NB4 (cell line): ENCODE results near the gene SGCD.

ENCODE experiments used
- DNase-seq: peaks from one replicate; pipeline ENCODE4 v3.0.0; 2010; ENCODE audit warnings: low read depth
- H3K4me3 ChIP-seq: one replicate; pipeline ENCODE4 v1.5.1; 2011; ENCODE audit warnings: mild to moderate bottlenecking, low read depth, low read length, moderate library complexity
- MYC ChIP-seq: IDR thresholded peaks from 2 replicates; pipeline ENCODE4 v1.6.1; 2011; ENCODE audit warnings: low read depth, low read length
- POLR2A ChIP-seq: IDR thresholded peaks from 2 replicates; pipeline ENCODE4 v1.6.1; 2011; ENCODE audit warnings: mild to moderate bottlenecking; ENCODE audit not compliant: insufficient read length; ENCODE audit errors: extremely low read depth
- TF ChIP-seq, protein P1 (sequence below): IDR thresholded peaks from 2 replicates; pipeline ENCODE4 v1.6.1; 2011; ENCODE audit warnings: low read depth, low read length
- TF ChIP-seq, protein P2 (sequence below): IDR thresholded peaks from one replicate; pipeline ENCODE4 v1.5.1; 2012; ENCODE audit warnings: low read depth, low read length

SGCD gene

DNA sequence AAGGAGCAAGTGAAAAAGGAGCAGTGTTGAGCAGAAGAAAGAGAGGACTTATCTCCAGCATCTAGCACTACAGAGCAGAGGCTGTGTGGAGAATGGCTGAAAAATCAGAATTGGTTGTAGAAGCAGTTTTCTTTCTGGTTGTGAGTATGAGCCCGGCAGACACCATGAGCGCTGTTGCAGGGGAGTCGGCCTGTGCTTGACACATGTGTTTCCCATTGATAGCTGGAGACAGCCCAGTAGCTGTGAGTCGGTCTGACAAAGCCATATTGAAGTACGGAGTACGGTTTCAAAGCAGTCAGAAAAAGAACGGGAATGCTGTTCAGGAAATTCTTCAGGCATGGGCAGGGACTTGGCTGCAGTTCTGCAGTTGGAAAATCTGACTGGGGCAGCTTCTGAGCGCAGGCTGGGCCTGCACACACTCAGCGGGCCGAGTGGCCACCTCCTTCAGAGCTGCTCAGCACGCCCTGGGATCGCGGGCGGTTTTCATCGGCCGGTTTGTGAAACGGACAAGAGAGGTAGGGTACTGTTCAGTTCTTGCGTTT, at the start of gene SGCD:
Gene SGCD (plus strand): TSS at position 447 of the 542 bp plus-strand sequence.
- TF ChIP-seq, protein P1, sequence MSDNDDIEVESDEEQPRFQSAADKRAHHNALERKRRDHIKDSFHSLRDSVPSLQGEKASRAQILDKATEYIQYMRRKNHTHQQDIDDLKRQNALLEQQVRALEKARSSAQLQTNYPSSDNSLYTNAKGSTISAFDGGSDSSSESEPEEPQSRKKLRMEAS: no peak
- TF ChIP-seq, protein P2, sequence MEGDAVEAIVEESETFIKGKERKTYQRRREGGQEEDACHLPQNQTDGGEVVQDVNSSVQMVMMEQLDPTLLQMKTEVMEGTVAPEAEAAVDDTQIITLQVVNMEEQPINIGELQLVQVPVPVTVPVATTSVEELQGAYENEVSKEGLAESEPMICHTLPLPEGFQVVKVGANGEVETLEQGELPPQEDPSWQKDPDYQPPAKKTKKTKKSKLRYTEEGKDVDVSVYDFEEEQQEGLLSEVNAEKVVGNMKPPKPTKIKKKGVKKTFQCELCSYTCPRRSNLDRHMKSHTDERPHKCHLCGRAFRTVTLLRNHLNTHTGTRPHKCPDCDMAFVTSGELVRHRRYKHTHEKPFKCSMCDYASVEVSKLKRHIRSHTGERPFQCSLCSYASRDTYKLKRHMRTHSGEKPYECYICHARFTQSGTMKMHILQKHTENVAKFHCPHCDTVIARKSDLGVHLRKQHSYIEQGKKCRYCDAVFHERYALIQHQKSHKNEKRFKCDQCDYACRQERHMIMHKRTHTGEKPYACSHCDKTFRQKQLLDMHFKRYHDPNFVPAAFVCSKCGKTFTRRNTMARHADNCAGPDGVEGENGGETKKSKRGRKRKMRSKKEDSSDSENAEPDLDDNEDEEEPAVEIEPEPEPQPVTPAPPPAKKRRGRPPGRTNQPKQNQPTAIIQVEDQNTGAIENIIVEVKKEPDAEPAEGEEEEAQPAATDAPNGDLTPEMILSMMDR: no peak
- no peak for TF ChIP-seq POLR2A
- no peak for TF ChIP-seq MYC
- no peak within 1 kb of the TSS for H3K4me3 ChIP-seq
- DNase-seq: no peak

DNA sequence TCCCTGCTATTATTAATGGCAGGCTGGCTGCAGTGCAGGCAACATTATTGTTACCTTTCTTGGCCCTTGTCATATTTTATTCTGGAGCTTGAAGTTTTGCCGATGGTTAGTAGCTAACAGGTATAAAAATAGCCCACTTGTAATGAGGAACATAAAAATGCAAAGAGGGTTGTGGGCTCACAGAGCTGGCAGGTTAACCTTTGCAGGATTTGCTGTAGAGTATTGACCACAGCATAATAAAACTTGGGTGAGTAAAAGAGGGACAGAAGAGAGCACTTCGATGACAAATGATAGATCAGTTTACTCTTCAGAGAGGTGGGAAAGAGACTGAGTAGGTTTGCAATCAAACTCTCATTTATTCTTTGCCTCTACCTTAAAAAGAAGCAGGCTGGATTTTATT, 49.7 kb upstream of the SGCD start:
- H3K4me3 ChIP-seq: no peak overlapping the region
- no peak for TF ChIP-seq POLR2A
- no peak for DNase-seq

DNA sequence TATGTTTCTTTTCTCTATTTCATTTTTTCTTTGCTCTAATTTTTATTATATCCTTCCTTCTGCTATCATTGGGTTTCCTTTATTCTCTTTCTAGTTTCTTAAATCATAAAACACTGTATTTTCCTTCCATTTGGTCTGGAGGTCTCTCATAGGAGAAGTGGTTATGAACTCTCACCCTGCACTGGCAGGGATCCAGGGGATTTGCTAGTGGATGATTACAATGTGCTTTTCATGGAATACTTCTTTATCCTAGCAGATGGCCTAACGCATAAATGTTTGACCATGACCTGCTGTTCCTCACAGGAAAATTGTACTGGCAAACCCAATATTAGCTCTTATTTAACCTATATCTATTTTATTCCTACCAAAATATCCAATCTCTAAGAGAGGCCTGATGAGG, 31.5 kb upstream of the SGCD start:
- no peak overlapping the region for H3K4me3 ChIP-seq
- TF ChIP-seq, protein P2: no peak
- TF ChIP-seq POLR2A (no peak), MYC (no peak)
- TF ChIP-seq, protein P1: no peak
- DNase-seq: no peak

DNA sequence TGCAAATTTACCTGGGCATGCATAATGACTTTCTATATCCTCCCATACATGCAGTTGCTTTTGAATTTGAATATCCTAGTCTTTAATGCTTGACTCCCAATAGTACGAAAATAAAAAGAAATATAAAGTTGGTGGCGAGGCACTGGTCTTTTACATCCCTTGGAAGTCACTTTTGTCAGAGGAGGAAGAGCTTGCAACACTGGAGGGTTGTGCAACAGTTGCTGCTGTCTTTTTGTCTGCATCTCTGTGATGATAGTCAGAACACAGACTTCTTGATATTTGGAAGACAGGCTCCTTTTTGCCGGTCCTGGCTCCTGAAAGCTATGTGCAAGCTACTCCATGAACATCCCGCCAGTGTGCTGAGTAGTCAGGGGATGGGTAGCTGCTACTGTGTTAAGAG, 16.8 kb upstream of the SGCD start:
- TF ChIP-seq, protein P2: no peak
- TF ChIP-seq MYC (no peak), POLR2A (no peak)
- TF ChIP-seq, protein P1: no peak
- no peak overlapping the region for H3K4me3 ChIP-seq

DNA sequence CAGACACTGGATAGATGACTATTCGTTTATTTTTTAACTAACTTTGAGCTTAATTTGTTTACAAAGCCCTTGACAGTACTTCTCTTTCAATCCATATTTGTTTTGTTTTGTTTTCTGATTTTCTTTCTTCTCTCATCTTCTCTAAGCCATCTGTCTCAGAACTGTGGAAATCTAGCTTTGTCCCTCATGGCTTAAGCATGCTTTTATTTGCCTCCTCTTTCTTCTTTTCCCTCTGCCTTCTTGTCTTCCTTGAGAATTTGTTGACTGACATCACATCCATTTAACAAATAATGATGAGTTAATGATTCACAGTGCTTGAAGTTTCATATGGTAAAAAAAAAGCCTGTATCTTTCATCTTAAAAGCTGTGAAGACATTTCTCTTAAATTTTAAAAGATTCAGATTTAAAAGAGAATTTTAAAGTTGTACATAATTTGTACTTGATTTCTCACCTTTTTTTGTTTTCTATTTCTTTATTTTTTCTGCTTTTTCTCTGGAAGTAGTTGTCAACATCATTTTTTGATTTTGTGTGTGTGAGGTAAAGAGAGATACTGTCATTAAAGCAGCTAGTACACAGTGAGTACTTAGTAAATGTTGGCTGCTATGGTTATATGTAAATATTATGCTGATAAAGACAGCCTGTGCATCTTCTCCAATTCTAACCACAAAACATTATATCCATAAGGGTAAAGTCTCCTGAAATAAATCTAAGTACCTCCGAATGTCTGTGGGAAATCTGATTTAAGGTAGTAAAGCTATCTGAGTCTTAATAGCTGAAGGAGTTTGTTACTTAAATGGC, 13.9 kb upstream of the SGCD start:
- DNase-seq: no peak
- no peak for TF ChIP-seq MYC
- no peak for TF ChIP-seq POLR2A
- TF ChIP-seq, protein P1: no peak
- H3K4me3 ChIP-seq: no peak overlapping the region

More for the DNA sequence above, 16.8 kb upstream of the SGCD start:
- peak; percentile 15 for DNase-seq

DNA sequence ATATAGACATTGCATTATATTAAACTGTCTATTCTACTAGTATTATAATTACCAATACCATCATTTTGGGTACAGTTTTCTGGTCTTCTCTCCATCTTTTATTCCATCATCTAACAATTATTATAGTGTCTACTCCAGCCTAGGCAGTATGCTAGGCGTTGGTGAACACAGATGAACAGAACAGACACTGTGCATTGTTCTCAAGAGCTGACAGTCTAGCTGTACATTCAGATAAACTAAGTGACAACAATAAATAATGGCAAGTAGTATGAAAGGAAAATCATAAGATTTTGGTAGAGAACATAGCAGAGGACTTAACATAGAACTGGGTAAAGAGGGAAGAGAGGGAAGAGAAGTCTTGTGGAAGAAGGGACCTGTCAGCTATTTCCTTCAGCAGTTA, 12.5 kb upstream of the SGCD start:
- H3K4me3 ChIP-seq: no peak overlapping the region
- TF ChIP-seq, protein P1: no peak
- no peak for DNase-seq

DNA sequence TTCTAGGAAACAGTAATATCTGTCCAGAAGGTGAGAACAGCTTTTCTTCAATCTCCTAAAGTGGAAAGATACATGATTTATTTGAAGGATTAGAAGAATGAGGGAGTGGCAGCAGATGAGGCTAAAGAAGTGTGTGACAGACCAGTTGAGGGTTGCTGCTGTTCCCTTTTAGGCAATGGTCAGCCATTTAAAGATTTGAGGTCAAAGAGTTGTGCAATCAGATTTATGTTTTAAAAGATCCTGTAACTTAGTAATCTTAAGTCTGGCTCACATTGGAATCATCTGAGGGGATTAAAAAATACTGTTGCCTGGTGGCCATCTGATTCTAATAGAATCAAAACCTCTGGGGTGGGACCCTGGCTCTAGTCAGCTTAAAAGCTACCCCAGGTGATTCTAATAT, 4.3 kb upstream of the SGCD start:
- DNase-seq: no peak
- no peak overlapping the region for H3K4me3 ChIP-seq
- TF ChIP-seq, protein P1: no peak
- no peak for TF ChIP-seq MYC
- no peak for TF ChIP-seq POLR2A
- TF ChIP-seq, protein P2: no peak
